ENCODE data around the gene KLHL29.

KLHL29 gene

GRCh38 chr2:23418056-23418455, 33.1 kb downstream of the KLHL29 start:
- intact Hi-C loops (cut with DNase I): no loop called here
- DNase-seq: peak in 5 of 42 donors; percentile 4 to 13 (median 11)

- DNase-seq: peak in 2 of 42 donors; percentile 1 to 24
- intact Hi-C loops (cut with DNase I): no loop called here
Observed at GRCh38 chr2:23418461-23418911, 33.5 kb downstream of the KLHL29 start.

- peak in 3 of 42 donors; percentile 1 to 27 (median 14) for DNase-seq
- intact Hi-C loops (cut with DNase I): no loop called here
Observed at GRCh38 chr2:23419171-23420090, 34.5 kb downstream of the KLHL29 start.

- intact Hi-C loops (cut with DNase I): no loop called here
- peak in 3 of 42 donors; percentile 5 to 18 (median 9) for DNase-seq
Observed at GRCh38 chr2:23420091-23420839, 35.3 kb downstream of the KLHL29 start.

- DNase-seq: peak in 3 of 42 donors; percentile 5 to 22 (median 8)
Observed at GRCh38 chr2:23420840-23421476, 36.0 kb downstream of the KLHL29 start.

GRCh38 chr2:23422089-23423061, 37.4 kb downstream of the KLHL29 start:
- peak in 7 of 42 donors; percentile 11 to 54 (median 42) for DNase-seq
- intact Hi-C loops (cut with DNase I): no loop called here

More at GRCh38 chr2:23420840-23421476, 36.0 kb downstream of the KLHL29 start:
- intact Hi-C loops (cut with DNase I): no loop called here

- intact Hi-C loops (cut with DNase I): no loop called here
Observed at GRCh38 chr2:23423062-23423872, 38.3 kb downstream of the KLHL29 start.

GRCh38 chr2:23423873-23424680, 39.1 kb downstream of the KLHL29 start:
- intact Hi-C loops (cut with DNase I): no loop called here
- peak in 2 of 42 donors; percentile 3 to 22 for DNase-seq

More at GRCh38 chr2:23423062-23423872, 38.3 kb downstream of the KLHL29 start:
- peak in 2 of 42 donors; percentile 9 to 15 for DNase-seq

GRCh38 chr2:23425338-23425871, 40.4 kb downstream of the KLHL29 start:
- intact Hi-C loops (cut with DNase I): no loop called here
- DNase-seq: peak in 4 of 42 donors; percentile 6 to 34 (median 10)

- intact Hi-C loops (cut with DNase I): no loop called here
- DNase-seq: peak in 4 of 42 donors; percentile 1 to 10 (median 6)
Observed at GRCh38 chr2:23425885-23426262, 40.9 kb downstream of the KLHL29 start.

- peak in 3 of 42 donors; percentile 8 to 33 (median 13) for DNase-seq
- intact Hi-C loops (cut with DNase I): no loop called here
Observed at GRCh38 chr2:23426263-23426905, 41.4 kb downstream of the KLHL29 start.

- intact Hi-C loops (cut with DNase I): no loop called here
- peak in 3 of 42 donors; percentile 5 to 10 (median 10) for DNase-seq
Observed at GRCh38 chr2:23427350-23427749, 42.4 kb downstream of the KLHL29 start.

- intact Hi-C loops (cut with DNase I): no loop called here
- DNase-seq: peak in 3 of 42 donors; percentile 4 to 25 (median 4)
Observed at GRCh38 chr2:23427976-23428375, 43.0 kb downstream of the KLHL29 start.

- DNase-seq: peak in 3 of 42 donors; percentile 10 to 30 (median 11)
- intact Hi-C loops (cut with DNase I): no loop called here
Observed at GRCh38 chr2:23429036-23429435, 44.1 kb downstream of the KLHL29 start.

- intact Hi-C loops (cut with DNase I): no loop called here
- DNase-seq: peak in 2 of 42 donors; percentile 6 to 30
Observed at GRCh38 chr2:23430263-23430662, 45.3 kb downstream of the KLHL29 start.

All from head of caudate nucleus (tissue), 42 donors.